Measurements from ENCODE around the gene TMEM178B.

Gene TMEM178B

GRCh38 chr7:141232286-141233051, 158.6 kb downstream of the TMEM178B start:
- no peak overlapping the region for H3K4me3 ChIP-seq (replicated peaks; ENCODE audit: low read depth, low read length)
- DNase-seq (ENCODE audit: low read depth), result no peak
- TF ChIP-seq CTCF (IDR thresholded peaks at IDR 0.05; ENCODE audit: low read length, missing control alignments), result no peak

- no peak overlapping the region for H3K4me3 ChIP-seq (replicated peaks; ENCODE audit: low read depth, low read length)
- no peak for DNase-seq (ENCODE audit: low read depth)
- no peak for TF ChIP-seq CTCF (IDR thresholded peaks at IDR 0.05; ENCODE audit: low read length, missing control alignments)
These were observed 160.7 kb downstream of the TMEM178B start for GRCh38 chr7:141234335-141235105.

- TF ChIP-seq CTCF (IDR thresholded peaks at IDR 0.05; ENCODE audit: low read length, missing control alignments), result no peak
- H3K4me3 ChIP-seq (replicated peaks; ENCODE audit: low read depth, low read length), result no peak overlapping the region
- DNase-seq (ENCODE audit: low read depth), result no peak
These were observed 161.8 kb downstream of the TMEM178B start for GRCh38 chr7:141235656-141236055.

GRCh38 chr7:141238596-141239243, 164.9 kb downstream of the TMEM178B start:
- DNase-seq (ENCODE audit: low read depth), result no peak
- no peak for TF ChIP-seq CTCF (IDR thresholded peaks at IDR 0.05; ENCODE audit: low read length, missing control alignments)
- H3K4me3 ChIP-seq (replicated peaks; ENCODE audit: low read depth, low read length), result no peak overlapping the region

- no peak for TF ChIP-seq CTCF (IDR thresholded peaks at IDR 0.05; ENCODE audit: low read length, missing control alignments)
- DNase-seq (ENCODE audit: low read depth), result no peak
- no peak overlapping the region for H3K4me3 ChIP-seq (replicated peaks; ENCODE audit: low read depth, low read length)
These were observed 165.8 kb downstream of the TMEM178B start for GRCh38 chr7:141239661-141240060.

GRCh38 chr7:141242568-141242967, 168.7 kb downstream of the TMEM178B start:
- DNase-seq (ENCODE audit: low read depth), result no peak
- no peak for TF ChIP-seq CTCF (IDR thresholded peaks at IDR 0.05; ENCODE audit: low read length, missing control alignments)
- H3K4me3 ChIP-seq (replicated peaks; ENCODE audit: low read depth, low read length), result no peak overlapping the region
